Dermis microvascular lymphatic vessel endothelial cell (primary cell): ENCODE measurements around the gene PIGU. TPM values are rescaled to one million over a fixed set of nuclear protein-coding genes. Genes with fewer than 3 reads are reported as not detected.

ENCODE experiments used
- DNase-seq, 2 donors: peaks; one replicate each; pipeline versions ENCODE4 v3.0.0 to v3.0.0-alpha.2; 2010; ENCODE audit warnings: low read depth in 2 of 2
- total RNA-seq: library from RNA; depleted of rRNA; stranded (reverse); fragments of >200 nt; gene quantifications from 2 replicates; pipeline ENCODE4 v1.2.1, GENCODE V29; 2014

Gene PIGU
- total RNA-seq, 1 donor from 2014 or later = 3.9 TPM

- peak; percentile 65 to 88 for DNase-seq
Measured at GRCh38 chr20:34579191-34579978, 97.5 kb downstream of the PIGU start.

GRCh38 chr20:34578521-34578920, 98.4 kb downstream of the PIGU start:
- no peak for DNase-seq

- no peak for DNase-seq
Measured at GRCh38 chr20:34578025-34578424, 98.9 kb downstream of the PIGU start.

- no peak for DNase-seq
Measured at GRCh38 chr20:34577061-34577460, 99.8 kb downstream of the PIGU start.

GRCh38 chr20:34575756-34576155, 101.1 kb downstream of the PIGU start:
- DNase-seq = no peak

GRCh38 chr20:34575271-34575670, 101.6 kb downstream of the PIGU start:
- DNase-seq = no peak

GRCh38 chr20:34574861-34575260, 102.0 kb downstream of the PIGU start:
- DNase-seq = no peak

GRCh38 chr20:34574426-34574825, 102.5 kb downstream of the PIGU start:
- DNase-seq = no peak

- DNase-seq = no peak
Measured at GRCh38 chr20:34573541-34574300, 103.2 kb downstream of the PIGU start.

GRCh38 chr20:34571753-34572152, 105.1 kb downstream of the PIGU start:
- DNase-seq = no peak

GRCh38 chr20:34570859-34571306, 106.0 kb downstream of the PIGU start:
- DNase-seq = peak in 1 of 2 donors; percentile 70

GRCh38 chr20:34569598-34569997, 107.3 kb downstream of the PIGU start:
- no peak for DNase-seq

- no peak for DNase-seq
Measured at GRCh38 chr20:34567892-34568865, 108.7 kb downstream of the PIGU start.

GRCh38 chr20:34566978-34567891, 109.7 kb downstream of the PIGU start:
- no peak for DNase-seq

GRCh38 chr20:34564833-34565232, 112.1 kb downstream of the PIGU start:
- peak; percentile 38 to 42 for DNase-seq

GRCh38 chr20:34562641-34563040, 114.3 kb downstream of the PIGU start:
- peak in 1 of 2 donors; percentile 56 for DNase-seq

- no peak for DNase-seq
Measured at GRCh38 chr20:34561661-34562060, 115.2 kb downstream of the PIGU start.

GRCh38 chr20:34560614-34561013, 116.3 kb downstream of the PIGU start:
- no peak for DNase-seq

GRCh38 chr20:34560141-34560523, 116.8 kb downstream of the PIGU start:
- no peak for DNase-seq
